DMS153 (cell line): ENCODE measurements around the gene KIAA0825.

ENCODE experiments used
- DNase-seq: peaks from one replicate; lab custom pipeline; 2025; lab: John Stamatoyannopoulos, UW

The KIAA0825 gene

DNA sequence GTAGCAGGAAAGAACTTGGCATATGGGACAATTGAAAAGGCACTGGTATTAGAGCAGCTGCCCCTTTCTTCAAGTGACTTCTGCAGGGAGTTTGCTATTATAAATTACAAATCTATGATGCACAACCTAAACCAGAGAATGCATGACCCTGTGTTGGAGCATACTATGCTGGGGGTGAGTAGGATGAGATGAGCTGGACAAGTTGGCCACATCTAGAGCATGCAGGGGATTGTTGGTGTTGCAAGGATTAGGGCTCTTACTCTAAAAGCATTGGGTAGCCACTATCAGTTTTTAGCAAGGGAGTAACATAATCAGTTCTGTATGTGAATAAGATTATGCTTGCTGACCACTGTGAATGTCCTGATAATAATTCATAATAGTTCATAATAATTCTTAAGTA lies 186.7 kb downstream of the KIAA0825 start:
- no peak for DNase-seq

DNA sequence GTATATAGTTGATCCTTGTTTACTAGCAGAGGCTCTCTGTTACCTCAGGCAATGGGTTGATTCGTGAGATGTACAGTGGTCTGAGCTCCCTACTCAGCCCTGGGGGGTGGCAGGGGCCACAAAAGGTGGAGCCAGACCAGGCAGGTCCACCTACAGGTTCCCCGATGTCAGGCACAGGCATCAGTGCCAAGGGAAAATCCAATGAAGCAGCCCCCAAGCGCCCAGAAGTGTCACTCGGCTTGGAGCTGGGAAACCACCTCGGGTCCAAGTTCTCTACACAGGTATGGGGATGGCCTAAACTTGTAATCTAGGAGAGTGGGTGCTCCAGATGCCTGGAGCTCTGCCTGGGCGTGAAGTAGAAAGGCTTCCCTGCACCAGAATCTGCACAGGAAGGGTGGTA lies 188.8 kb downstream of the KIAA0825 start:
- DNase-seq: no peak

DNA sequence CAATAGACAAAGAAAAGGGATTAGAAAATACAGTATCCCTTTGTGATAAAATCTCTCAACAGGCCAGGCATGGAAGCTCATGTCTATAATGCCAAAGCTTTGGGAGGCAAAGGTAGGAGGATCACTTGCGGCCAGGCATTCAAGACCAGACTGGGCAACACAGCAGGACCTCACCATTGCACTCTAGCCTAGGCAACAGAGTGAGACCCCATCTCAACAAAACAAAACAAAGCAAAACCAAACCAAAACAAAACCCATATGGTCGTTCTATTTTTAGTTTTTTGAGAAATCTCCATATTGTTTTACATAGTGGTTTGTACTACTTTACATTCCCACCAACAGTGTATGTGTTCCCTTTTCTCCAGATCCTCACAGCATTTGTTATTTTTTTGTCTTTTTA lies 193.0 kb downstream of the KIAA0825 start:
- no peak for DNase-seq

DNA sequence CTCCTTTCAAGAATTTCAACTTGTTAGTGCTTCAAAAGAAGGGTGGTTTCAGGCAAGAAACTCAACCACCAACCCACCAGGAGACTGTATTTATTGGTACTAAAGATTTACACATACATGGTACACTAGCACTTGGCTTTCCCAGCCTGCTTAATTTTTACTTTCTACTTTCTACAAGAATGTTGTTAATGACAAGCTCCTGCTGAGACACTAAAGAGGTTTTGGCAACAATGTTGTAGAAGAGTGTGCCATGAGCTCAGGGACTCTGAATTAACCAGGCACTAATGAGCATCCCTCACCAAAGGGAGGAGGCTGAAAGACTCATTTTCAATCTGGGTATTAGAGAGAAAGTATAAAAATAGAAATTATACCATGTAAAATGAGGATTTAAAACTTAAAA lies 195.0 kb downstream of the KIAA0825 start:
- no peak for DNase-seq

DNA sequence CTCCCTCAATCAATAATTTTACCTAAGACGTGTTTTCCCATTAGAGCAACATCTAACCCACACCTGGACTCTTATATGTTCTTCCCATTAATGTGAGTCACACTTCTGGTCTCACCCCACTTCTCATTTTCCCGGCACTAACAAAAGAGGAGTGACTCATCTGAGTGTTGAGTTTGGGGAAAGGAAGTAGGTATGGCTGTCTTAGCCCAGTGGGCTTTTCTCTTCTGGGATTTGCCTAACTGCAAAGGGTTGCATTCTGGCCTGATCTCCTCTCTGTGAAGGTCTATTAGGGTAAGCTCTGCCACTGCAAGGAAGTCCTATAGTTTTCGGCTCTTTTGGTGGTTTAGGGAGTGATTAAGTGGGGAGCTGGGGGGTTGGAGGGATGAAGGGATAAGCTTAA lies 195.6 kb downstream of the KIAA0825 start:
- DNase-seq: peak; percentile 47

DNA sequence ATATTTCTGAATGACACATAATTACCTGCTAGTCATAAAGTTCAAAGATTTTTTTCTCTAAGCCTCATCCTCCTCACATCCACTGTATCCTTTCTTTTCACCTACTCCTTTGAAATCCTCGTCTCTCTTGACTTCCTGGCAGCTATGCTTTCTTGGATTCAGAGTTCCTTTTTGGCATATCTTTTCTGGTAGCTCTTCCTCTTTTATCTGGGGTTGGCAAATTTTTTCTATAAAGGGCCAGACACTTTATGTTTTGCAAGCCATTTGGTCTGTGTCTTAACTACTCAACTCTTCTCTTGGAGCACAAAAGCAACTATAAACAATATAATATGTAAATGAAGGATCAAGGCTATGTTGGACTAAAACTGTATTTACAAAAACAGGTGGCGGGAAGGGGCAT lies 197.5 kb downstream of the KIAA0825 start:
- no peak for DNase-seq

DNA sequence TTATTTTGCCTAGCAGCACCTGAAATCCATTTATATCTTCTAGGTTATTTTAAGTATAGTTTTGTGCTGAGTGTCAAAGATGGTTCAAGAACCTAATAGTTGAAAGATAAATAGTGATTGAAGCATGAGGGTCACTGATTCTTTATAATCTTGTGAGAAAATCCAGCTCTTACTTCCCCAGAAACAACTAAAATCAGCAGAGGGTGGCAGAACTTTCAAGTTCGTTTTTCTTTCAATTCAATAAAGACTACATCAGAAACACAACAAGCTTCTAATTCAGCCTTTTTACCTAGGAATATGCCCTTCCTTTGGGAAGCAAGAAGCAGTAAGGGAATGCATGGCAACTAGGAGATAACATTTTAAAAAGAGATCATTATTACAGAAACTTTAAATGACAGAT lies 202.6 kb downstream of the KIAA0825 start:
- no peak for DNase-seq

DNA sequence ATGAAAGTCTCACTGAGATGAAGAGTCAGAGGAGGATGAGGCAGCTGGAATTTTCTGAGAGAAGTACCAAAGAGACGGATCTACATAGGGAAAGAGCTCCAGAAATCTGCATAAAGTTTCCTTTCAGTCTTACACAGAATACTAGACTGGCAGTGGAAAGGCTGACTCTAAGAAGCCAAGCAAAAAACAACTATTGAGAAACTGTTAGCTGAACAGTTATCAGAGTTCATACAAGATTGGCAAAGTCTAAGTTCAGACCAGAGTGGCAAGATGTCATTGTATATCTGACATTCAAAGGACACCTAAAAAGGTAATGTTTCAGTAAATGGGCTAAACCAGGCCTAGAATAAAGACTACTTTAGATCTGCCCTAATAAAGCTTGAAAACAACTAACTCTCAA lies 209.0 kb downstream of the KIAA0825 start:
- DNase-seq: no peak

DNA sequence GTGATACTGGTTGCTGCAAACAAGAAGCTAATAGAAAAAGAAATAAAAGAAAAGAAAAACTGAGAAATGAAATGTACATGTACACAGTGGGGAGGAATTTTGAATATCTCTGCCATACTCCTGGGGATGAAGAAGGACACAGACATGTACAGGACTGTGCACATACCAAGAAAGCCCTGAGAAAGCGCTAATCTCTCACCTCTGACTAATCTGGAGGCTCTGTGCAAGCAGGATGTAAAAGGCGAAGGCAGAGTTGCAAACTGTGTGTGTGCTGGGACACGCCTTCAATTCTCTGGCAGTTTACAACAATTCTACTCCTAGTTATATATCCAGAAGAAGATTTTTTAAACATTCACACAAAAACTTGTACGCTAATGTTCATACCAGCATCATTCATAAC lies 211.4 kb downstream of the KIAA0825 start:
- DNase-seq: no peak

DNA sequence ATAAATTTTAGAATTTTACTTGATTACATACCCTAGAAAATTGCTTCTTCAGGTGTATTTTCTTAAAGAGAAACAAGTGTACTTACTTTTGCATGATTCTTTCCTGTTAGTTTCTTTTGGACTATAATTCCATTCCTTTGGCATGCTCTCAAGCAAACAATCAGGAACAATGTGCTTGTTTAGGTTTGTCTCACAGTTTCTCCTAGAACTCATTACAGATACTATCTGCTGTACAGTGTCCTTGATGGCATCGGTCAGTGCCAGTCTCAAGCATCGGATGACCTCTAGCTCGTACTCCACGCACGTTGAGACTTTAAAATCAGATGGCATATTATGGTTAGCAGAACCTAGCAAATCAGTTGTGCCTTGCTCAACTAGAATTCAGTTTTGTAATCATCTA lies 214.9 kb downstream of the KIAA0825 start:
- no peak for DNase-seq

DNA sequence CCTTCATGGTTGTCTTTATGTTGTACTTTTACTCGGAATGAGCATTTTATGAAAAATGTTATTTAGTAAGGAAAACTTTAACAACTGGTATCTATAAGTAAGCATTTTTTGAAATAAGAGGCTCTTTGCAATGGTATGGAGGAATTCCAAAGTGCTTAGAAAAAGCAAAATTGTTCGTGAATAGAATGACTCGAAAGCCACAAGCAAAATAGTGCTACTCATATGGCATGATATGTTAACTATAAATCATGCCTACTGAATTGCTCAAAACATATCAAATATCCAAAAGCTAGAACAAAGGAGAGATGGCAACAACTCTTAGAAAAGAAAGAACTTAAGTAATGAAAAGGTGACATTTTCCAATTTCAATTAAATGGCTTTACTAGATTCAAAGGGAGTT lies 216.3 kb downstream of the KIAA0825 start:
- DNase-seq: no peak

DNA sequence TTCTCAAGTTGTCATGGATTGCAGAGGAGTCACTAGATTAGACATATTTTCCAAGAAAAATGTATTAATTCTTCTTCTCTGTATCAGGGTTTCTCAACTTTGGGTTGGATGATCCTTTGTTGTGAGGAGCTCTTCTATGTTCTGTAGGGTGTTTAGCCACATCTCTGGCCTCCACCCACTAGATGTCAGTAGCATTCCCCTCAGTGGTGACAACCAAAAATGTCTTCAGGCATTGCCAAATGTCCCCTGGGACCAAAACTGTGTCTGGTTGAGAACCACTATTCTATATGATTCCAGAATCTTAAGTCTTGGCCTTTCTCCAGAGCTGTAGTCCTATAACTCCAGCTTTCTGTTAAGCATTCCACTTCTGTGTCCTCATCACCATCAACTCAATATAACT lies 220.9 kb downstream of the KIAA0825 start:
- no peak for DNase-seq

DNA sequence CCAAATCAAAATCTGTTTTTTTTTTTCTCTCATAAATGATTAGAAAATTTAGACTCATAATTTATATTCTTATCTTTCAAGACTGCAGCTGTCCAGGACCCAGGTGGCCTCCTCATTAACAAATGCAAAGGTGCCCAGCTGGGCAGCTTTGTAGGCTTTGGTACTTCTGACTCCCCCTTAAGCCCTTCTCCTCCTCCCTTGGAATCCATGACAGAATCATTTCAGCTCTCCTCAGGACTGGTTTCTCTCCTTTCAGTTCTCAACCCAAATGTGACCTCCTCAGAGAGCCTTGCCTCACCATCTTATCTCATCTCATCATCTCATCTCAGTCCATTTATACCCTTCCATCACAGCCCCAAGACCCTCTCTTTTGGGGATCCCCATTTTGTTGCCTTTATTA lies 221.7 kb downstream of the KIAA0825 start:
- no peak for DNase-seq

DNA sequence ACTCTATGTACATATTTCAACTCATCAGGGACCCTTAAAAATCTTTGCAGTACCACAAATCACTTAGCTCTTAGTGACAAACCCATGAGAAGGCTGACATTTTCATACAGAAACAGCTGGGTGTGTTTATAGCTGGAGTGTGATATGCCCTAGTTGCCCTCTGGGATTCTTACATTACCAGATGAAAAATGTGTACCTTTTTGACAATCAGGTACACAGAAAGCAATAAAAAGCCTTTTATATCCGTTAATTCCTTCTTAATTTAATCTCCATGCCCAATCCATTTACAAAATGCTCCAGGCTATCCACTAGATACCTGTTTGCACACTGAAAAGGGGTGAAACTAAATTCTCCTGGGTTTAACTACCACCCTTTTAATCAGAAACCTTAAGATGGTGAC lies 222.9 kb downstream of the KIAA0825 start:
- DNase-seq: no peak

DNA sequence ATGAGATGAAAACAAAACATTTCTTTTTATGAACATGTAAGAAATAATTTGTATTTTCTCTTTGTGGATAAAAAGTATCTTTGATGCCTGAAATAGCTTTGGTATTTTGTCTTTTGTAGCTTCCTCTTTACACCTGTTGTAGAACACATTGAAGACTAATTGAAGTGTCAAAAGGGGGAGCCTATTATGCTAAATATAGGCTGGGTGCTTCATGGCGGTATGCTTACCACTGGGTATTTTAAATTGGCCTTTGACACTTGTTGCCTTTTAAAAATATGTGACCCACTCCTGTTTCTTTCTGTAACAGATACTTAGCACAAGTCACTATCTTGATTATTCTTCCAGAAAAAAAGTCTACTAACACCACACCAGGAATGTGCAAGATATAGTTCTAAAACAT lies 226.4 kb downstream of the KIAA0825 start:
- DNase-seq: no peak

DNA sequence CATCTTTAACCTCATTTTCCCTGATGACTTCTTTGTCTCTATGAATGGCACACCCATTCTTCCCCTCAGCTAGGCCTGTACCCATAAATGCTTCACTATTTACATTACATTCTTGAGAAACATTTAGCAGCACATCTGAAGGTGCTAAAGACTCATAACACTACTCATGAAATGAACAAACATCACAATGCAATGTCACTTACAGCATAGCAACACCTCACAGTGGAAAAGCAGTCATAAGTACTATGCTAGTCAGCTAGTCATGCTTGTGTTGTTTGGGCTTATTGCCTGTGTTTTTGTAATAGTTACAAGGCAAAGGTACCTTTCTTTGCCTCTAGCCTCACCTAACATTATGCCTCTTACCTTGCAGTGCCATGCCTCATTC lies 228.9 kb downstream of the KIAA0825 start:
- DNase-seq: no peak

DNA sequence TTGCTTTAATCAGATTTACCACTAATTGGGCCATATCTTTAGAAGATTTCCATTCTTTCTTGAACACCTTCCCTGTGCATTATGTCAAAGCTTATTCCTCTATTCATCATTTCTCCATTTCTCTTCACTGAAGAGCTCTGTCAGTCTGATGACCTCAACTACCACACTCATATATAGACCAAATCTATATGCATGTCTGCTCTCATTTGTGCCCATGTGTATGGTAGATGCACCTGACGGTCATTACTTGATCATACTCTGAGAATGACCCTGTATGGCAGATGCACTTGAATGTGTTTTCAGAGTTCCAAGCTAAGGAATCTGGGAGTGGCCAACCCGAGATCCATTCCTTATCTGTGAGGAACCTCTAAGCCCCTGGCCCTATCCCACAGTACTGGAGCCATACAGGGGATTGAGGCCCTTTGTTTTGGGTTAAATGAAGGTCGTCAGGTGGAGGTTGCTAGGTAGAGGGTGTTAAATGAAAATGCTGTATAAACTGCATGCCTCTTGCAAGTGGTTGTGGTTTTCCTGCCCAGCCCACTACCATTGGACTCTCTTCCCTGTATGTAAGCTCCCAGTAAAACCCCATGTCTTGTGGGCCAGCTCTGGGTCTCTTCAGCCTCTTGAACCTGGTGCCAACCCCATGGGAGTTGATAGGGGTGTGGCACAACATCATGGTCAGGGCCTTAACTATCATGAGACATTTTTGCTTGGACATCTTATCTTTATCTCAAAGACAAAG lies 229.5 kb downstream of the KIAA0825 start:
- DNase-seq: no peak

DNA sequence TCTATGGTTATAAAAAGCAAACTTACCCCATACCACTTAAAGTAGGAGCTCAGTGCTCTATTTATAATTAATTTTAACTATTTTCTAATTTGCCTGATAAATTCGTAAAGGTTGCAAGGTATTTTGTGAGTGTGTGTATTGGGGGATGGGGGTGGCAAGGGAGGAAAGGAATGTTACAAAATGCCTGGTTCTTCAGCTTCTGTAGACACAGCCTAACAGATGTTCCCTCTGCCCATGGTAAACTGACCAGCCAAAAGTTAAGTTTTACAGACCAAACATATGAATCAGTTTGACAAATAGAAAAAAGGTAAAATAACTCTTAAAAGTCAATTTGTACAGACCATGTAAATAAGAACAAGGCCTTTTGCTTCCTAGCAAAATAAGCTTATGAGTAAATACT lies 232.6 kb downstream of the KIAA0825 start:
- no peak for DNase-seq

DNA sequence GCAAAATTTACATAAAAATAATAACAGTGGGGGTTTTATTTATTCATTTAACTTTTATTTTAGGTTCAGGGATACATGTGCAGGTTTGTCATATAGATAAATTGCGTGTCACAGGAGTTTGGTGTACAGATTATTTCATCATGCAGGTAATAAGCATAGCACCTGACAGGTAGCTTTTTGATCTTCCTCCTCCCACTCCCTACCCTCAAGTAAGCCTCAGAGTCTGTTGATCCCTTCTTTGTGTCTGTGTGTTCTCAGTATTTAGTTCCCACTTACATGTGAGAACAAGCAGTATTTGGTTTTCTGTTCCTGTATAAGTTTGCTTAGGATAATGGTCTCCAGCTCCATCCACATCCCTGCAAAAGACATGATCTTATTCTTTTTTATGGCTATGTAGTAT lies 240.3 kb downstream of the KIAA0825 start:
- no peak for DNase-seq

DNA sequence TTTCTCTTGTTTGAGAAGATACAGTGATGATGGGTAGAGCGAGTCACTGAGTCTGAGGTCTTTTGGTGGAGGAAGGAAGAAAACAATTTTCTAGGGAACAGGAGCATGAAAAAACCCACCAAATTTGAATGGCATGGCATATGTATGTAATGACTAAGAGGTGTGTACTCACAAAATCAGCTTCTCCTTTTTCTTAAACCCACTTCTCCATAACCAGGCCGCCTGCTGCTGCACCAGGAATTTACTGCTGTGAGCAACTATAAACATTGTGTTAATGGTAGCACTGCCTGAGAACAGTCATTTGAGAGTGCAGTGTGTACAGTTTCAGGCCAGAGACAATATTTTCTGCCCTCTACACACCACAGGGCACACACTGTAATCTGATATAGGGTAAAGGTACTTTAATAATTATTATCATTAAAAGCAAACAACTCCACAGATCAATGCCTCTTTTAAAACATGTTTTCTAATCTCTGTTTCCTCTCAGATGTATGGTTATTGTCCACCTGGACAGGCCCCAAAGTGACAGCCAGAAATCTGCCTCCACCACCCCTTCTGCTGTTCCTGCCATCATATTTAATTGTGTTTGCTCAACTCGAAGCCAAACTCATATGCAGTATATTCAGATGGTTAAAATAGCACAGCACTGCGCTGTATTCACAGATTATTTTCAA lies 241.6 kb downstream of the KIAA0825 start:
- DNase-seq: peak; percentile 71

DNA sequence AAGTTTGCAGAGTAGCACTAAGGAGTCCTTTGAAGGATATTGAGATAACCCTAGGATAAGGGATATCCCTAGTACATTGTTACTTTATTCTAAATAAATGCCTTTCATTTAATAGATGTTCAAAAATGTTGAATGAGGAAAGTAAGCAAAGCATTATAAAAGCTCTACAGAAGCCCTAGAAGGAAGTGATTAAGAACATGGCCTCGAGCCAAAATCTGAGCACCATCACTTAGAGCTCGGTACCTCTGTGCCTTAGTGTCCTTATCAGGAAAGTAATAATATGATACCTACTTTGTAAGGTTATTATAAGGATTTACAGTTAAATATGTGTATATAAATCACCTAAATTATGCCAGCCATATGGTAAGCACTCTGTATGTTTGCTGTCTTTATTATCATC lies 242.6 kb downstream of the KIAA0825 start:
- peak; percentile 14 for DNase-seq

DNA sequence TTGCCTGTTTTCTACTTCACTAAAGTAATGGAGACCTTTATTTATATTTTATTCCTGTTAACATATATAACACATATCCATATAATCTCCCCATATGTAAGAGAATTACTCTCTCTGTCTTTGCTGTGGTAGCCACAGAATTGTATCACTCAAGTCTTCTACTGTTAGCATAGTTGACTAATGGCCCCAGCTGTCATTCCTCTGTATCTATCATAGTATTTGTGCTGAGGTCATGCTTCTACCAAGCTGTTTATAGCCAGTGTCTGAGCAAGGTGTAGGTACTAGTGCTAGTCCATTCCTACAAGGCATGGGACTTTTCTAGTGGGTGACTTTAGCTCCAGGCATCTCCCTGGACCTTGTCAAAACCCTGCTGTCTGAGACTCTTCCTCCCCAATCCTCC lies 244.1 kb downstream of the KIAA0825 start:
- DNase-seq: no peak

DNA sequence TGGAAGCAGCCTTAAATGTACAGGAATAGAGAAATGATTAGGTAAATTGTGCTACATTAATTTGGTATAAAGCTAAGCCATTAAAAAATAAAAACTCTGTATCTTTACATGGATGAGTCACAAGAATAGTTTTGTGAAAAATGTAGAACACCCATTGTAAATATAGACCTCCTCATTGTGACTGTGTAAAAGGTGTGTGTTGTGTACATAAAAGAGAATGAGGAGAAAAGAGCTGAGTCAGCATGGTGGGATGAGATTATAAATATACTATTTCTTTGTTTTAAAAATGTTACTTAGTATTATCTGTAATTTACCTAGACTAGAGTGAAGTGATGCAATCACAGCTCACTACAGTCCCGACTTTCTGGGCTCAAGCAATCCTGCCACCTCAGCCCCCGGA lies 250.5 kb downstream of the KIAA0825 start:
- no peak for DNase-seq

DNA sequence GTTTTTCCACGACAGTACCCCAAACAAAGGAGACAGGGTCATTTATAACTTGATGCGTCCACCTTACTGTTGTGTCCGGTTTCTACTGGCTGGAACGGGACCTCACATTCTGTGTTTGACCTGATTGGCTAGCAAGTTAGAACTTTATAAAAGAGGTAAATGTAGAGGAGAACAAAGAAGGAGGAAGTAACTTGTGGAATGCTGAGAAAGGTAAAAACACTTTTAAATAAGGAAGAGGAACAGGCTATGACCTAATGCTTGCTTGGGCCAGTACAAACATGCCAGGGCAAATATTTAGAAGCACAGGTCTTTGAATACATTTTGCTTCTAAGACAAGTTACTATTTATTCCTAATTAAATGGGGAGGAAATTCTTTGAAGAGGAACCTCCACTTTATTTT lies 251.6 kb downstream of the KIAA0825 start:
- DNase-seq: no peak
